HG03354 (cell line): ENCODE results near the gene SASH3.

Experiments used
- ATAC-seq: cut with Tn5 transposase; IDR thresholded peaks from one replicate; pipeline ENCODE4 v1.9.1; 2021; ENCODE audit warnings: mild to moderate bottlenecking; ENCODE audit not compliant: unreplicated experiment, poor library complexity, severe bottlenecking

Gene SASH3

GRCh38 chrX:129781134-129781672 lies 1.5 kb downstream of the SASH3 start:
- ATAC-seq: peak; percentile 76

GRCh38 chrX:129781680-129782495 lies 2.1 kb downstream of the SASH3 start:
- no peak for ATAC-seq

- ATAC-seq: no peak
Observed at GRCh38 chrX:129782706-129783105, 3.0 kb downstream of the SASH3 start.

GRCh38 chrX:129783291-129783713 lies 3.6 kb downstream of the SASH3 start:
- no peak for ATAC-seq

- ATAC-seq: no peak
Observed at GRCh38 chrX:129784371-129784770, 4.6 kb downstream of the SASH3 start.

GRCh38 chrX:129785160-129785947 lies 5.6 kb downstream of the SASH3 start:
- ATAC-seq: no peak

GRCh38 chrX:129786210-129786651 lies 6.5 kb downstream of the SASH3 start:
- ATAC-seq: peak; percentile 88

GRCh38 chrX:129787336-129788055 lies 7.7 kb downstream of the SASH3 start:
- no peak for ATAC-seq

GRCh38 chrX:129788527-129788926 lies 8.8 kb downstream of the SASH3 start:
- no peak for ATAC-seq

GRCh38 chrX:129790146-129790545 lies 10.4 kb downstream of the SASH3 start:
- ATAC-seq: no peak

GRCh38 chrX:129790808-129791207 lies 11.1 kb downstream of the SASH3 start:
- ATAC-seq: no peak

GRCh38 chrX:129791336-129791735 lies 11.6 kb downstream of the SASH3 start:
- ATAC-seq: no peak

- no peak for ATAC-seq
Observed at GRCh38 chrX:129791961-129792570, 12.3 kb downstream of the SASH3 start.

GRCh38 chrX:129792586-129793291 lies 13.0 kb downstream of the SASH3 start:
- no peak for ATAC-seq

- ATAC-seq: no peak
Observed at GRCh38 chrX:129793604-129794191, 13.9 kb downstream of the SASH3 start.

- ATAC-seq: no peak
Observed at GRCh38 chrX:129795584-129795983, 15.8 kb downstream of the SASH3 start.

GRCh38 chrX:129797251-129797906 lies 17.6 kb downstream of the SASH3 start:
- no peak for ATAC-seq

GRCh38 chrX:129798456-129798855 lies 18.7 kb downstream of the SASH3 start:
- no peak for ATAC-seq
